ENCODE data around the gene PRKAR1A. TPM values are rescaled to one million over a fixed set of nuclear protein-coding genes. Genes with fewer than 3 reads are reported as not detected.
"Not testable (repeated sequence)": the region's sequence is repeated elsewhere in the genome, so short reads cannot be mapped to it uniquely, and the experiment has no call there.

PRKAR1A gene
- total RNA-seq, 4 donors from 2014 or later = 63.4 to 197 (median 88.9) TPM

GRCh38 chr17:68480885-68481284 is 31.3 kb upstream of the PRKAR1A start:
- no peaks in the 10 kb centered on the region for H3K4me1 ChIP-seq

DNA sequence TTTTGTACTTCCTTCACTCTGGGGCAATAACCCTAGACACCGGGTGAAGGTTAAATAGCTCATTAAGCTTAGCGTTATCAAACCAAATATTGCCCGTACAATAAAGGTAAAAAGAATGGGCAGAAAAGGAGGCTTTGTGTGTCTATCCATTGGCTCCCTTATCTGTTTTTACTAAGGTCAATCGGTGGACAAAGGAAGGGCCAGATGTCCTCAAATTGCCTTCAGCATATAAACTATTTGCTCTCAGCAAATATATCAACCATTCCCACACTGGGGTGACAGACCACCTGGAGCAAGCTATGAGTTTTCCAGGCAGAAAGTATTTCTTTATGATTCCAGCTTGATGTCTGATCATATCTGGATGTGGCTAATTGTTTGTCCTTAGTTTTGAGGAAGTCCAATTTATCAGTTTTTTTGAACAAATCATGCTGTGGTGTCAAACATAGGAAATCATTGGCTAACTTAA is 29.6 kb upstream of the PRKAR1A start:
- TF ChIP-seq CTCF (IDR thresholded peaks at IDR 0.05) (no peak), POLR2A (IDR thresholded peaks at IDR 0.05) (no peak)
- Histone ChIP-seq H3K27ac (no peak overlapping the region), H3K36me3 (no peaks in the 10 kb centered on the region), H3K27me3 (no peaks in the 10 kb centered on the region), H3K4me1 (peaks cover 0 to 6% (median 0%) of the 10 kb centered on the region in 4 donors), H3K4me3 (no peak overlapping the region), H3K9me3 (no peaks in the 10 kb centered on the region)
- no peak for DNase-seq

More at GRCh38 chr17:68480885-68481284, 31.3 kb upstream of the PRKAR1A start:
- no peak for DNase-seq
- no peak for TF ChIP-seq POLR2A (IDR thresholded peaks at IDR 0.05)
- no peak for TF ChIP-seq CTCF (IDR thresholded peaks at IDR 0.05)
- no peak overlapping the region for H3K4me3 ChIP-seq
- no peak overlapping the region for H3K27ac ChIP-seq
- H3K9me3 ChIP-seq = no peaks in the 10 kb centered on the region
- H3K27me3 ChIP-seq = no peaks in the 10 kb centered on the region
- H3K36me3 ChIP-seq = no peaks in the 10 kb centered on the region

GRCh38 chr17:68484458-68484857 is 27.8 kb upstream of the PRKAR1A start:
- Histone ChIP-seq H3K4me3 (no peak overlapping the region), H3K27me3 (no peaks in the 10 kb centered on the region), H3K9me3 (no peaks in the 10 kb centered on the region), H3K36me3 (no peaks in the 10 kb centered on the region), H3K27ac (no peak overlapping the region), H3K4me1 (peaks cover 0 to 7% (median 0%) of the 10 kb centered on the region in 4 donors)
- TF ChIP-seq CTCF (IDR thresholded peaks at IDR 0.05) (no peak), POLR2A (IDR thresholded peaks at IDR 0.05) (no peak)
- DNase-seq = no peak

GRCh38 chr17:68489919-68490318 is 22.3 kb upstream of the PRKAR1A start:
- TF ChIP-seq POLR2A (IDR thresholded peaks at IDR 0.05) (no peak), CTCF (IDR thresholded peaks at IDR 0.05) (no peak)
- Histone ChIP-seq H3K4me1 (peaks cover 0 to 11% (median 3%) of the 10 kb centered on the region in 4 donors), H3K9me3 (no peaks in the 10 kb centered on the region), H3K27ac (no peak overlapping the region), H3K27me3 (no peaks in the 10 kb centered on the region), H3K4me3 (no peak overlapping the region), H3K36me3 (no peaks in the 10 kb centered on the region)
- DNase-seq = no peak

DNA sequence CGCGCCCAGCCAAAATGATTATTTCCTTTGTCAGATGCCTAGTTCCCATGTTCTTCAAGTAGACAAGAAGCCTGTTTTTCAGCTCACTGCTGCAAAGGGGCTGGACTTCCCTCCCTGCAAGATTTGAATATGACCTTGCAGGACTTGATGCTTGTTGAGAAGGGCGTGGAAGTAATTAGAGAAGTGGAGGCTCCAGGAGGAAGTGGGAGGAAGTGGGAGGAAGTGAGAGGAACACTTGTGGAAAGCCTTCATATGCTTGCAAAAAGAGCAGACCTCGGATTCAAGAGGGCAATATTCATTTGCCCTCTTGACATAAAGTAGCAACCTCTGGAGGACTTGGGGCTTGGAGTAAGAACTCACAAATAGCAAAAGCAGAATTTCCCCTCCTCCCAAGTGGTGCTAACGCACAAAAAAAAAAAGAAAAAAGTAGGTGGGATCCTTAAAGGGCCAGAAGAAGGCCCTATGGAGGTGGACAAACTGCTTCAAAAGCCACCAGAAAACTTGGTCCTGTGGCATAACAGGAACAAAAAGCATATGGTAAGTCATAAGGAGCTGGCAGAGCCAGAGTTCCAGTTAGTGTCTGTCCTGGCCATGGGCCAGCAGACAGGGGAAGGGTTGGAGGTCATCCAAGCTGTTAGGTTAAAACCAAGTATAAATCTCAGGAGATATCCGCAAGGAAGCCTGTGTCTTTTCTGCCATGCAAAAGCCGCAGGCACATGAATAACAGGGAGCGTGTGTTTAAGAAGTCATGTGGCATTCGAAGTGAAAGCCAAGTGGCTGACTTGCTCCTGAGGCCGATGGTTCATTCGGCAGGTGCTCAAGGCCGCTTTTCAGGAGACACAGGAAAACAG is 20.6 kb upstream of the PRKAR1A start:
- Histone ChIP-seq H3K27me3 (no peaks in the 10 kb centered on the region), H3K4me3 (no peak overlapping the region), H3K4me1 (peaks cover 0 to 11% (median 3%) of the 10 kb centered on the region in 4 donors), H3K27ac (peak overlapping the region in 2 of 4 donors; percentile 2 to 21), H3K9me3 (no peaks in the 10 kb centered on the region), H3K36me3 (no peaks in the 10 kb centered on the region)
- peak in 2 of 3 donors; percentile 38 to 56 for DNase-seq
- TF ChIP-seq POLR2A (IDR thresholded peaks at IDR 0.05) (no peak), CTCF (IDR thresholded peaks at IDR 0.05) (no peak)

GRCh38 chr17:68492394-68493054 is 19.7 kb upstream of the PRKAR1A start:
- H3K36me3 ChIP-seq, H3K27me3 ChIP-seq, H3K4me1 ChIP-seq, H3K9me3 ChIP-seq, H3K4me3 ChIP-seq, DNase-seq: not testable (repeated sequence)
- H3K27ac ChIP-seq = peak overlapping the region in 1 of 4 donors; percentile 2

All from Peyer's patch (tissue), 4 donors.